ENCODE data around the gene PATJ.
"Not testable (repeated sequence)": the region's sequence is repeated elsewhere in the genome, so short reads cannot be mapped to it uniquely, and the experiment has no call there.

The PATJ gene, protein sequence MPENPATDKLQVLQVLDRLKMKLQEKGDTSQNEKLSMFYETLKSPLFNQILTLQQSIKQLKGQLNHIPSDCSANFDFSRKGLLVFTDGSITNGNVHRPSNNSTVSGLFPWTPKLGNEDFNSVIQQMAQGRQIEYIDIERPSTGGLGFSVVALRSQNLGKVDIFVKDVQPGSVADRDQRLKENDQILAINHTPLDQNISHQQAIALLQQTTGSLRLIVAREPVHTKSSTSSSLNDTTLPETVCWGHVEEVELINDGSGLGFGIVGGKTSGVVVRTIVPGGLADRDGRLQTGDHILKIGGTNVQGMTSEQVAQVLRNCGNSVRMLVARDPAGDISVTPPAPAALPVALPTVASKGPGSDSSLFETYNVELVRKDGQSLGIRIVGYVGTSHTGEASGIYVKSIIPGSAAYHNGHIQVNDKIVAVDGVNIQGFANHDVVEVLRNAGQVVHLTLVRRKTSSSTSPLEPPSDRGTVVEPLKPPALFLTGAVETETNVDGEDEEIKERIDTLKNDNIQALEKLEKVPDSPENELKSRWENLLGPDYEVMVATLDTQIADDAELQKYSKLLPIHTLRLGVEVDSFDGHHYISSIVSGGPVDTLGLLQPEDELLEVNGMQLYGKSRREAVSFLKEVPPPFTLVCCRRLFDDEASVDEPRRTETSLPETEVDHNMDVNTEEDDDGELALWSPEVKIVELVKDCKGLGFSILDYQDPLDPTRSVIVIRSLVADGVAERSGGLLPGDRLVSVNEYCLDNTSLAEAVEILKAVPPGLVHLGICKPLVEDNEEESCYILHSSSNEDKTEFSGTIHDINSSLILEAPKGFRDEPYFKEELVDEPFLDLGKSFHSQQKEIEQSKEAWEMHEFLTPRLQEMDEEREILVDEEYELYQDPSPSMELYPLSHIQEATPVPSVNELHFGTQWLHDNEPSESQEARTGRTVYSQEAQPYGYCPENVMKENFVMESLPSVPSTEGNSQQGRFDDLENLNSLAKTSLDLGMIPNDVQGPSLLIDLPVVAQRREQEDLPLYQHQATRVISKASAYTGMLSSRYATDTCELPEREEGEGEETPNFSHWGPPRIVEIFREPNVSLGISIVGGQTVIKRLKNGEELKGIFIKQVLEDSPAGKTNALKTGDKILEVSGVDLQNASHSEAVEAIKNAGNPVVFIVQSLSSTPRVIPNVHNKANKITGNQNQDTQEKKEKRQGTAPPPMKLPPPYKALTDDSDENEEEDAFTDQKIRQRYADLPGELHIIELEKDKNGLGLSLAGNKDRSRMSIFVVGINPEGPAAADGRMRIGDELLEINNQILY (N-terminal part only)

DNA sequence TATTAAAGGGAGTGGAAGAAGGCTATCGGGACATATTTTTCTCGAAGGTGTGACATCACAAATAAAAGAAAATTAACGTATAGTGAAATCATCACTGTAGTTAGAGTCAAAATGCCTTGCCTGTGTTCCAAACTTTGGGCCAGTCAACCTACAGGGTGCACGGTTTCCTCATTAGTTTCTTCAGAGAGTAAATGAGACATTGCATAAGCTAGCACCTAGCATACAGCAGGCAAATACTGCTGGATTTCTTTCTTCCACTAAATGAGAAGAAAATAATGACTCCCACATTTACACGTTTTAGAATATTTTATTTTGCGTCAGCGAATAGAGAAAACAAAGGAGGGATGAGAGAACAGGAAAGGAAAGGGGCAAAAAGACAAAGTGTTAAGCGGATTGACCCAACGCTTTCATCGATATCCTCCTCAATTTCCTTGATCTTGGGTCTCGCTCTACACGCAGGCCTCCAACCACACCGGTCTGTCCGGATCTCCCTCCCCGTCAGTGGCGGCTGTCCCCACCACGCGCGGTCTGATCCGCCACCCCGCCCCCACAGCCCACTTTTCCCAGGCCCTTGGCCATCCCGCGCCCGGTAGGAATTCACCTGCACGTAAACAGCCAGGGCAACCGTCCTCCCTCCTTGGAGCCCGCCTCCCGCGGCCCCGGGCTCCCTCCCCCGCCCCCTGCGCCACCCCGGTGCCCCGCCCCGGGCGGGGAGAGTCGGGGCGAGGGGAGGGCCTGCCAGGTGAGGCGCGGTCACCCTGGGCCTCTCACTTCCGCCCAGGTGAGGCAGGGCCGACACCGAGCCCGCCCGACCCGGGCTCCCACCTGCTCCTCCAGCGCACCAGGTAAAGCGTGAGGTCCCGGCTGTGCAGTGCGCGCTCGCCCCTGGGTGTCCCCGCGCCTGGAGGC lies at the start of gene PATJ:
Gene PATJ (plus strand): TSS at position 770 of the 909 bp plus-strand sequence. CDS start 20,413 bp downstream, outside the sequence.
- no peak for DNase-seq (ENCODE audit: low read depth)

DNA sequence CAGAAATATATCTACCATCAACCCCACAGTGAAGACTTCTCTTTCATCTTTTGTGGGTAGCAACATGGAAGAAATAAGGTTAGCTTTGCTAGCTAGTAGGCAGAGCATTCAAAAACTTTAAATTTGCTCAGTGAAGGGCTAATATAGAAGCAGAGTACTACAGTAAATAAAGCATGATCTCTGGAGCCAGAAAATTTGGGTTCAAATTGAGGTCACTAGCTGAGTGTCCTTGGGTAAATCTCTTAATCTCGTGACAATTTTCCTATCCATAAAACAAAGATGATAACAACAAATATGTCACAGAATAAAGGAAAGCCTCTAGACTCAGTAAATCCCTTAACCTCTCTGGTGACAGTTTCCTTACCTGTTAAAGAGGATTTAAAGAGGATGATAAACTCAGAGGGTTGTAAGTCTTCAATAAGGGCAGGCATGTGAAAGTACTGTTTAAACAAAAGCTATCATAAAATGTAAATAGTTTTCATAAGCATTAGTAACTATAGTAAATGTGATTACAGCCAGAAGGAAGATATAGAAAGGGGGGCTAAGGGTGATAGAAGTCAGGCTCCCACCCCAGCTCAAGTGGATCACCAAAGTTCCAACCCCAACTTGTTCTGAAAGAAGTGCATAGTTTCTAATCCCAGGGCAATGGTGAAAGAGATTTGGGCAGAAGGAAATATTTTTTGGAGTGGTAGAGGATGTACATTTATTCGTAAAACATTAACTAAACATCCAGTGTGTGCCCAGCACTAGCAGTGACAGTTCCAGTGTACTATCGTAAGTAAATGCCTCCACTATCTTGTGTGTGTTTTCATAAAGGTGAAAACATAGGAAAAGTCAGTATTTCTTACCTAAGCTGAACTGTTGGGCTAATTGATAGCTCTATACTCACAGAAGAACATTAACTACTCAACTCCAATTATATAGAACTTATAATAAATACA lies 42.1 kb upstream of the PATJ start:
- DNase-seq (ENCODE audit: low read depth): no peak

DNA sequence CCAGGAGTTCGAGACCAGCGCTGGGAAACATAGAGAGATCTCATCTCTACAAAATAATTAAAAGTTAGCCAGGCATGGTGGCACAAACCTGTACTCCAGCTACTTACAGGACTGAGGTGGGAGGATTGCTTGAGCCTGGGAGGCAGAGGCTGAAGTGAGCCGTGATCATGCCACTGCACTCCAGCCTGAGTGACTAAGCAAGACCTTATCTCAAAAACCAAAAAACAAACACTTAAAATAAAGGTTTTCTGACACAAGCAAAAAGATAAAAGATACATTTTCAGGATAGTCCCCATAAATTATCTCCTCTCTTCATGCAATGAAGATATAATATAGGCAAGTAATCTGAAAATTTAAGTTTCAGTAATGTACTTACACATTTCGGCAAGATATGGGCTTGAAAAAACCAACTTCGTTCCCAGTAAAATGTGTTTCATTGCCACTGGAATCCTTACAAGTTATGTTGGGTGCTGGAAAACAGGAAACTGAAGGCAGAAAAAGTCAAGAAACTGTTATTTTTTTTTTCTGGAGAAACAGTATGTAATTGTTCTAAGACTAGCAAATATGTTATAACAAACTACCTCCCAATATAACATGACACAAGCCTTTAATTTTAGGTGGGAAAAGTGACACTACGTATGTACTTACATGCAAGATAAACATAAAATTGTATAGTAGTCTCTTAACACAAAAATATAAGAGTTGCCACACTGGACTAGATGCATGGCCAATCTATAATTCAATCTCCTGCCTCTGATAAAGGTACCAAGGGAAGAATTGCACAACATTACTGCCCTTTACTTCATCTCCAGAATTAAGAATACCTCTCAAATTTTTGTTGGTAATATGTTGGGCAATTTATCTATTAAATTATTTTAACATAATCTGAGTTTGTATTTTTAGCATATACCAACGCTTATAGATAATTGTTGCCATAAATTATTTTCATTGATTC lies 33.0 kb upstream of the PATJ start:
- DNase-seq (ENCODE audit: low read depth): no peak

DNA sequence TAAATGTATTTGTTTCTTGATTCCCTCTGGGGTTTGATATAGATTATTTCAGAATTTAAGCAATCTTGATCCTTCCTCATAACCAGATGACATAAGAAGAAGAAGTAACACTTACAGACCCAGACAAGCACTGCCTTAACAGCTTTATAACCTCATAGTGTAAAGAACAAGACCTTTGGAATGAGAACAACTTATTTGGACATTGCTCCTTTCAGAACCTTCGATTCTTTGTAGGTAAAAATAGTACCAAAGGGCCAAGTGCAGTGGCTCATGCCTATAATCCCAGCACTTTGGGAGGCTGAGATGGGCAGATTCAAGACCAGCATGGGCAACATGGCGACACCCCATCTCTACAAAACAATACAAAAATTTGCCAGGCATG lies 32.4 kb upstream of the PATJ start:
- DNase-seq (ENCODE audit: low read depth): no peak

DNA sequence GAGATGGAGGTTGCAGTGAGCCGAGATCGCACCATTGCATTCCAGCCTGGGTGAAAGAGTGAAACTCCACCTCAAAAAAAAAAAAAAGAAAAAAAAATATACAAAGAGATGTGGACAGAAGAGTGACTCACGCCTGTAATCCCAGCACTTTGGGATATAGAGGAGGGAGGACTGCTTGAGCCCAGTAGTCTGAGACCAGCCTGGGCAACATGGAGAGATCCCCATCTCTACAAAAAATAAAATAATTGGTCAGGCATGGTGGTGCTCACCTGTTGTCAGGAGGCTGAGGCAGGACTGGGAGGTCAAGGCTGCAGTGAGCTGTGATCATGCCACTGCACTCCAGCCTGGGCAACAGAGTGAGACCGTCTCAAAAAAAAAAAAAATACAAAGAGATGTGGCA lies 31.0 kb upstream of the PATJ start:
- peak; percentile 14 for DNase-seq (ENCODE audit: low read depth)

DNA sequence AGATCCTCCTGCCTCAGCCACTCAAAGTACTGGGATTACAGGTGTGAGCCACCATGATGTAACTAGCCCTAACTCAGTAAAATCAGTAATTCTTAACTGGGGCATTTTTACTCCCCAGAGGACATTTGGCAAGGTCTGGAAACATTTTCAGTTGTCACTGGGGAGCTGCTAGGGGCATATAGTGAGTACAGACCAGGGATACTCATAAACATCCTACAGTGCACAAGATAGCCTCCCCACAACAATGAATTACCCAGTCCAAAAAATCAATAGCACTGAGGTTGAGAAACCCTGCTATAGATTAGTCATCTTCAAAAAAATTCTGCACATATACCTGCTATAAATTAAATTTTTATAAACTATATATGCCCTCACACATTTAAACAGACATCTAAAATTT lies 30.3 kb upstream of the PATJ start:
- DNase-seq (ENCODE audit: low read depth): no peak

DNA sequence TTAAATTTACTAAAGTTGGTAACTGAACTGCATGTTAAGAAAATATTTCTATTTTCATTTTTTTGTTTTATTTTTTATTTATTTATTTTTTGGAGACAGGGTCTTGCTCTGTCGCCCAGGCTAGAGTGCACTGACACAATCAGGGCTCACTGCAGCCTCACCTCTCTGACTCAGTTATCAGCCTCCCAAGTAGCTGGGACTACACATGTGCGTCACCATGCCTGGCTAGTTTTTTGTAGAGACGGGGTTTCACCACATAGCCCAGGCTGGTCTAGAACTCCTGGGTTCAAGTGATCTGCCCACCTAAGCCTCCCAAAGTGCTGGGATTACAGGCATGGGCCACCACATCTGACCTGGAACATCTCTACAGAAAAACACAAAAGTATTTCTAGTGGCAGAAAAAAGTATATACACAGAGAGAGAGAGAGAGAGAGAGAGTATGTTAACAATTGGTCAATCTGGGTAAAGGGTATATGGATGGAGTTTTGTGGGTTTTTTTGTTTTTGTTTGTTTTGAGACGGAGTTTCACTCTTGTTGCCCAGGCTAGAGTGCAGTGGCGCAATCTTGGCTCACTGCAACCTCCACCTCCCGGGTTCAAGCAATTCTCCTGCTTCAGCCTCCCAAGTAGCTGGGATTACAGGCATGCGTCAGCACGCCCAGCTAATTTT lies 23.1 kb upstream of the PATJ start:
- not testable (repeated sequence) for DNase-seq (ENCODE audit: low read depth)

DNA sequence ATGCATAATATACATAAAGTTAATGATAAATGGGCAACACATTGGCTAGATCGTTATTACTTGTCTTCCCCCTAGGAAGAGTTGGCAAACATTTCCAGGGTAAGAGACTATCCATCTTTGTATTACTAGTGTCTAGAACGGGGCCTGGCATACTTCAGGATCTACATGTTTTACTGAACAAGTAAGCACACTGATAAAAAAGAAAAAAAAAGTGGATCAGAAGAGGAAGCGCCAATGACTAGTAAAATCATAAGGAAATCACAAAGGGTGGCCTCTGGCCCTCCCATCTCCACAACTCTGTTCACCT lies 17.8 kb upstream of the PATJ start:
- no peak for DNase-seq (ENCODE audit: low read depth)

DNA sequence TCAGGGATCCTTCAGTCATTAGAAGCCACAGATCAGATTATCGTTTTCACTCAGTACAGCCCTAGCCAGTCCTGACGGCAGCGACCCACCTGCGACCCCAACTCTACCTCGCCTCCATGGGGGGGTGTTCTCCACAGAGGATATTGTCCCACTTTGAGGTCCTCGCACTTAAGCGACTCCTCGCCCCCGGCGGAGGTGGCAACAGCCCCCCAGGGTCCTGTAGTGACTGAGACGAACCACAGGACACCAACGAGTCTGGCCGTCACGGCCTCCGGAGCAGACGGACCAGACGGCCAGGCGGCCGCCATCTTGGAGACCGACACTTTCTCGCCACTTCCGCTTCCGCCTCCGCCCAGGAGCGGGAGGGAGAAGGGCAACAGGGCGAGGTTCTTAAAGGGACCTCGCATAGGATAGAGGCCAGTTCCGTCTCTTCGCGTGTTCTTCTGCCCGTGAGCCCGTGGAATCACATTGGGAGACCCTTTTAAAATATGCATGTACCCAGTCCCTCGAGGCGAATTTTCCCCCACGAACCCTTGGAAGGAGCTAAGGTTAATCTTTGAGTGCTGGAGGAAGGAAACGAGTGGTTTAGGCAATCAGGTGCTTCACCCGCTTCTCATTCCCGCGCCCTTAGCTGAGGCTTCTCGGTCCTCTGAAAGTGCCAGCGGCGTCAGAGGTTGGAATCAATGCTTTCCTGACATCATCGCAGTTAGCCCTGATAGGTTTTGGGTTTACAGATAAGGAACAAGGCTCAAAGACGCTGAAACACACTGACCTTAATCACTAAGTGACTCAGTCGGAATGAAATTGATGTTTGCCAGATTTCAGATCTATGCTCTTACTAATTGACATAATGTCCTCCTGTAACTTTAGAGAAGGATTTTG lies 17.2 kb upstream of the PATJ start, which contains the start of gene TM2D1:
Gene TM2D1 (minus strand): TSS at position 329 of the 882 bp plus-strand sequence. CDS start 21 bp downstream, at position 308.
- peak; percentile 77 for DNase-seq (ENCODE audit: low read depth)

DNA sequence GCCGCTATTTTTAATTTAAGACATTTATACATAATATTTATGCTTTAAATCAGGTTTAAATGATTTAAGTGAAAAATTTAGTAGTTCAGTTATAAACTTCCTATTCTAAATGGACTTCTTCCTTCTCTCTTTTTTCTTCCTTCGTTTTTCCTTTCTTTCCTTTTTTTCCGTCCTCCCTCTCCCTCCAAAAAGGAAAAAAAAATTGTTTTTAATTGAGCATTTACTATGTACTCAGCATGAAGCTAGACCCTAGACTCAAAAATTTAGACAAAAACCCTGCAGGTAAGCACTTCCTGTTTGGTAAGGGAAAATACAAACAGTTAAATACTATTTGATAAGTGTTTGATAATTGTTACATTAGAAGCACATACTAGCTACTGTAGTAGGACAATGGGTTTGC lies 14.7 kb upstream of the PATJ start:
- DNase-seq (ENCODE audit: low read depth): no peak

DNA sequence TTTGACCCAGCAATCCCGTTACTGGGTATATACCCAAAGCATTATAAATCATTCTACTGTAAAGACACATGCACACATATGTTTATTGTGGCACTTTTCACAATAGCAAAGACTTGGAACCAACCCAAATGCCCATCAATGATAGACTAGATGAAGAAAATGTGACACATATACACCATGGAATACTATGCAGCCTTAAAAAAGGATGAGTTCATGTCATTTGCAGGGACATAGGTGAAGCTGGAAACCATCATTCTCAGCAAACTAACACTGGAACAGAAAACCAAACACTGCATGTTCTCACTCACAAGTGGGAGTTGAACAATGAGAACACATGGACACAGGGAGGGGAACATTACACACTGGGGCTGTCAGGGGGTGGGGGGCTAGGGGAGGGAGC lies 11.6 kb upstream of the PATJ start:
- not testable (repeated sequence) for DNase-seq (ENCODE audit: low read depth)

DNA sequence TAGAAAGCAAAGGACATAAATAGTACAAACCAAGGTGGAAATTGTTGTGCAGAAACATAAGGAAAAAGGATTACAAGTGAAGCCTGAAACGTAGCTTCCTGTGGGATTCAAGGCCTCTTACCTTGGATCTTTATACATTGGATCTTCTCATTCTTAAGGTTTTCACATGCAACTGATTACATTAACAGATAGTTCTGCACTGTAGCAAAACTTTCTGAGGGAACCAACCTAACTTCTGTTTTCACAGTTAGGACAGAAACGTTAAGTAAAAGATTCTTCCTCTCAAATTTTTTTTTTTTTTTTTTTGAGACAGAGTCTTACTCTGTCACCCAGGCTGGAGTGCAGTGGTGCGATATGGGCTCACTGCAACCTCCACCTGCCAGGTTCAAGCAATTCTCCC lies 9.6 kb upstream of the PATJ start:
- DNase-seq (ENCODE audit: low read depth): no peak

DNA sequence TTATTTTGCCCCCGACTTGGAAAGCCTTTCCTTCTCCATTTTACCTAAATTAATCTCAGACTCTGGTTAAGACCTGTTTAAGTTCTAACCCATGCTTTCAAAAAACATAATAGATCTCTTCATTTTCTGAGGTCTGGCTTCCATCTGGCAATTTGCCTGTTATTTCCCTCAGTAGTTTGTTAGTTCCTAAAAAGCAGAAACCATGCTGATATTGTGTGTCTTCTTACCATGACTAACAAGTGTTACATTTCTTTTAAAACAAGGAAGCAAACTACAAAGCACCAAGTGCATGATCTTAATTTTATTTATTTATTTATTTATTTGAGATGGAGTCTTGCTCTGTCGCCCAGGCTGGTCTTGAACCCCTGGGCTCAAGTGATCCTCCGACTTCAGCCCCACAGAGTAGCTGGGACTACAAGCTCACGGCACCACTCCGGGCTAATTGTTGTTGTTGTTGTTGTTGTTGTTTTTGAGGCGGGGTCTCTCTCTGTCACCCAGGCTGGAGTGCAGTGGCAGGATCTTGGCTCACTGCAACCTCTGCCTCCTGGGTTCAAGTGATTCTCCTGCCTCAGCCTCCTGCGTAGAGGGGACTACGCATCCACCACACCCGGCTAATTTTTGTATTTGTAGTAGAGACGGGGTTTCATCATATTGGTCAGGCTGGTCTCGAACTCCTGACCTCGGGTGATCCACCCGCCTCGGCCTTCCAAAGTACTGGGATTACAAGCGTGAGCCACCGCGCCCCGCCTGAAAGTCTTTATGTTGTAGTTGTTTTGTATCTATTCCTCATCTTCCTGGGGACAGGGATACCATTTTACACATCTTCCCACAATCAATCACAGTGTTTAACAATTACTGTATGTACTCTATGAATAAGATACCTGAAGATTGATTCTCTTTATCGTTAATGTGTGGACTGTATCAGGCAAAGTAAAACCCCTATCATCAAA lies 1.3 kb upstream of the PATJ start:
- DNase-seq (ENCODE audit: low read depth): no peak

DNA sequence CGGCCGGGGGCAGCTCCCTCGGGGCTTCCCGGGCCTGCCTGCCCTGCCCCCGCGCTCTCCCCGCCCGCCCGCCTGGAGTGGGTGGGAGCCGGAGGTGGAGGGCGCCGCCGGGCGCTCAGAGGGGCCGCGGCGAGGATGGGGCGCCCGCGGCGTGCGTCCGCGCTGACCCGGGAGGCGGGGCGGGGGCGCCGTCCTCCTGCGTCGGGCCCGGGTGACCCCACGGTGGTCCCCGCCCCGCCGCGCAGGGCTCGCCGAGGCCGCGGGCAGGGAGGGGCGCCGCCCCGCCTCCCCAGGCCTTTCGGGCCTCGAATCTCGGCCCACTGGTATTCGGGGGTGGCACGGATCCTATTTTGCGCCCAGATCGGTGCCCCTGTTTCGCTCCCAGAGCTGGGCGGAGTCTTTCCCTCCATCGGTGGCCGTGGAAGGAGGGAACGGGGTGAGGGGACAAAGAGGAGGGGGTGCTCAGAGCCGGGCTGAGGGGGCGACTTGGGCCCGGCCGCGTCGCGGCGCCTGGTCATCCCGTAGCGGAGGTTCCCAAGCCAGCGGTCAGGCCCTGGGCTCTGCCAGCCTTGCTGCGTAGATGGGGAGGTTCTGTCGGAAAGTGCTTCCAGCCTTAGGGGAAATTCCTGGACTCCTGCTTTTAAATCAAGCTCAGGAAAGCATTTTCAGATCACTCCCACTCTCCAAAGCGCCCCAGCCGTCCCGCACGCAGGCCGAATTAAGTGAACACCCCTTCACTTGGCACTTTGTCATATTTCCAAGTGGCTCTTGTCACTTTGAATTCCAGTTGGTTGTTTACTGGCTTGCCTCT lies 545 bp downstream of the PATJ start:
- no peak for DNase-seq (ENCODE audit: low read depth)

DNA sequence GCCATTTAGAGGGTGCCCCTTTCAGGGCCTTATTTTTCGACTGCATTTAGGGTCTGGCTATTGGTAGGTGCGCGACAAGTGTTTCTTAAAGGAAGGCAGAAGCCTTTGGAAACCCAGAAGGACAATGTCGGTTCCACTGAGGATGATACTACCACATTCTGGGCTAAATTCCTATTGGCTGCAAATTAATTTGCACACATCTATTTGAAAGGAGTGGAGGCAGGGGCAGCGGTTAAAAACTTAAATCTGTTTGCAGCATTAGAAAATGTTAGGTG lies 1.1 kb downstream of the PATJ start:
- DNase-seq (ENCODE audit: low read depth): no peak

All from HS-27A (cell line).